Measurements from ENCODE around the gene LRRTM4. TPM values are rescaled to one million over a fixed set of nuclear protein-coding genes. Genes with fewer than 3 reads are reported as not detected.

Gene LRRTM4
- total RNA-seq, 1 donor from 2014 or later: 0.98 TPM

DNA sequence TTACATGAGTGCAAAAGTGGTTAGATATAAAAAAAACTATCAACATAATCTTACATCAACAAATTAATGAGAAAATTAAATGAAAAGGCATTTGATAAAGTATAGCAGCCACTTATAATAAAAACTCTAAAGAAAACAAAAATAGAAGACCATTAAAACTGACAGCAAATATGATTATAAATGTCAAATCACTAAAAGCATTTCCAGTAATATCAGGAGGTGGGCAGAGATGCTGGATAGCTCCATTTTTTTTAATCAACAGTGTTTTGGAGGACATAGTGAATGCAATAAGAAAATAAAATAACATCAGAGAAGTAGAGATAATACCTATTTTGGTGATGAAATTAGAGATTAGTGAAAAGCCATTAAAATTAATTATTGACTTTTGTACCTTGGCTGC lies 173.4 kb downstream of the LRRTM4 start:
- H3K4me1 ChIP-seq: no peaks in the 10 kb centered on the region
- no peak overlapping the region for H3K27ac ChIP-seq
- no peaks in the 10 kb centered on the region for H3K9me3 ChIP-seq
- H3K27me3 ChIP-seq: no peaks in the 10 kb centered on the region
- intact Hi-C loops (cut with DNase I): no loop called here
- no peaks in the 10 kb centered on the region for H3K36me3 ChIP-seq
- TF ChIP-seq POLR2AphosphoS5 (IDR thresholded peaks at IDR 0.05; ENCODE audit: insufficient read depth in 1 of 2, low read depth in 1 of 2): no peak
- TF ChIP-seq POLR2A (IDR thresholded peaks at IDR 0.05): no peak
- TF ChIP-seq, protein P1, sequence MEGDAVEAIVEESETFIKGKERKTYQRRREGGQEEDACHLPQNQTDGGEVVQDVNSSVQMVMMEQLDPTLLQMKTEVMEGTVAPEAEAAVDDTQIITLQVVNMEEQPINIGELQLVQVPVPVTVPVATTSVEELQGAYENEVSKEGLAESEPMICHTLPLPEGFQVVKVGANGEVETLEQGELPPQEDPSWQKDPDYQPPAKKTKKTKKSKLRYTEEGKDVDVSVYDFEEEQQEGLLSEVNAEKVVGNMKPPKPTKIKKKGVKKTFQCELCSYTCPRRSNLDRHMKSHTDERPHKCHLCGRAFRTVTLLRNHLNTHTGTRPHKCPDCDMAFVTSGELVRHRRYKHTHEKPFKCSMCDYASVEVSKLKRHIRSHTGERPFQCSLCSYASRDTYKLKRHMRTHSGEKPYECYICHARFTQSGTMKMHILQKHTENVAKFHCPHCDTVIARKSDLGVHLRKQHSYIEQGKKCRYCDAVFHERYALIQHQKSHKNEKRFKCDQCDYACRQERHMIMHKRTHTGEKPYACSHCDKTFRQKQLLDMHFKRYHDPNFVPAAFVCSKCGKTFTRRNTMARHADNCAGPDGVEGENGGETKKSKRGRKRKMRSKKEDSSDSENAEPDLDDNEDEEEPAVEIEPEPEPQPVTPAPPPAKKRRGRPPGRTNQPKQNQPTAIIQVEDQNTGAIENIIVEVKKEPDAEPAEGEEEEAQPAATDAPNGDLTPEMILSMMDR (IDR thresholded peaks at IDR 0.05): no peak
- no peak overlapping the region for H3K4me3 ChIP-seq
- DNase-seq (ENCODE audit: extremely low spot score in 2 of 2): no peak

DNA sequence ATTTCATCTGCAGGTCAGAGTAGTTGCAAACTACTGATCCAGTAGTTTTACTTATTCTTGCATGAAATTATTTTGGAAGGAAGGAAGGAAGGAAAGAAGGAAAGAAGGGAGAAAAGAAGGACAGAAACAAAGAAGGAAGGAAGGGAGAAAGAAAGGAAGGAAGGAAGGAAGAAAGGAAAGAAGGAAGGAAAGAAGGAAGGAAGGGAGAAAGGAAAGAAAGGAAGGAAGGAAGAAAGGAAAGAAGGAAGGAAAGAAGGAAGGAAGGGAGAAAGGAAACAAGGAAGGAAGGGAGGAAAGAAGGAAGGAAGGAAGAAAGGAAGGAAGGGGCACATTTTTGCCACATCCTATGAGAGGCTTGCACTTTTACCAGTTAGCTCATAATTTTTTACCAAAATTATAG lies 186.2 kb downstream of the LRRTM4 start:
- no peaks in the 10 kb centered on the region for H3K27me3 ChIP-seq
- TF ChIP-seq POLR2A (IDR thresholded peaks at IDR 0.05) (no peak), POLR2AphosphoS5 (IDR thresholded peaks at IDR 0.05; ENCODE audit: insufficient read depth in 1 of 2, low read depth in 1 of 2) (no peak)
- TF ChIP-seq, protein P1 (IDR thresholded peaks at IDR 0.05): no peak
- H3K36me3 ChIP-seq: no peaks in the 10 kb centered on the region
- H3K4me1 ChIP-seq: no peaks in the 10 kb centered on the region
- H3K4me3 ChIP-seq: no peak overlapping the region
- no peak for DNase-seq (ENCODE audit: extremely low spot score in 2 of 2)
- H3K9me3 ChIP-seq: no peaks in the 10 kb centered on the region
- intact Hi-C loops (cut with DNase I): no loop called here
- H3K27ac ChIP-seq: no peak overlapping the region

DNA sequence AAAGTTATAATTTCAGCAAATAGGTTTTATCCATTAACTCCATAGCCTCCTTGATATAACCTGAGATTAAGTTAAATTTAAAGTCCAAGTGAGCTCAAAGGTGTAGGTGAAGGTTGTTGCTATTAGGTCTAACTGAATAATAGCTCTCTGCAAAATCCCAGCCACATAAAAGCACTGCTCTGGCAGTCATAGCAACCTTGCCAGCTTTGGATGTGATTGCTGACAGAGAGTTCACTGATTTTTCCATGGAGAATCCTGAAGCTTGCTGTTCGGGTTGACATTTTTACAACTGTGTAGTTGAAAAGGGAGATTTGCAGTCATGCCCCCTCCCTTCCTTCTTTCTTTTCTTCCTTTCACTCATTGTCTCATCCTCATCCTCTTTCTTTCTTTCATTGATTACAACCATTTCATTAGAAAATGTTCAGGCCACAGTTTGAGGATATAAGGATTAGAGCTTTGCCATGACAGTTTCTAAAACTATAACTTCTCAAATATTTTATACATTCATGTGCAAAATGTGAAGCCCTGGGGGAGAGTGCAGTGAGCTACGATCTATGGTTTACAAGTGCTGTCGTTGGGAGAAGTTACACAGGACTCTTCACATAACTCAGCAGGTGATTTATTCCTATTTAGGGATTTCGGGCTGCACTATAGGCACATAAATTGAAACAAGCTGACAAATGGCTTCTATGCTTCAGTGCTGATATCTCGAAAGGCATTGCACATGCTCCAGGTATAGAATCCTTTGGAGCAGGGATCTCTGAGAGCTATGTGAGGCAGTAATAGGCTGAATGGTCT lies 193.8 kb downstream of the LRRTM4 start:
- intact Hi-C loops (cut with DNase I): no loop called here
- no peak overlapping the region for H3K27ac ChIP-seq
- TF ChIP-seq, protein P1 (IDR thresholded peaks at IDR 0.05): no peak
- TF ChIP-seq POLR2A (IDR thresholded peaks at IDR 0.05) (no peak), POLR2AphosphoS5 (IDR thresholded peaks at IDR 0.05; ENCODE audit: insufficient read depth in 1 of 2, low read depth in 1 of 2) (no peak)
- H3K36me3 ChIP-seq: no peaks in the 10 kb centered on the region
- H3K4me3 ChIP-seq: no peak overlapping the region
- H3K4me1 ChIP-seq: no peaks in the 10 kb centered on the region
- H3K9me3 ChIP-seq: no peaks in the 10 kb centered on the region
- H3K27me3 ChIP-seq: no peaks in the 10 kb centered on the region
- no peak for DNase-seq (ENCODE audit: extremely low spot score in 2 of 2)

DNA sequence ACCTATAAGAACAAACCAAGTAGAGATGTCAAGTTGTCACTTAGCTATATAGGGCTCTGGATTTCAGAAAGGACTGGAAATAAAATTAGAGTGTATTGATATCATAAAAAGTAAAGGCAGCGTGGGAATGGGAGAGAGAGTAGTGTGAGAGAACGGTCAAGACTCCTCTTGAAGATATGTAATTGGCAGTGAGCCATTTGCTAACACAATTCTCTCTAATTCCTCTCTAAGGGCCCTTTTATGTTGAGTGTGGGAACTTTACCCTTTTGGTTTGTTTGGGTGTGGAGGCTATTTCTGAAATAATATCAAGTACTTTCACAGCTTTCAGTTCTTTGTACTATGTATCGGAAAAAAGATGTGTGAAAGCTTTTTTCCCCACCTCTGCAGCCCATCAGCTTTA lies 196.8 kb downstream of the LRRTM4 start:
- intact Hi-C loops (cut with DNase I): no loop called here
- no peak overlapping the region for H3K4me3 ChIP-seq
- H3K27ac ChIP-seq: no peak overlapping the region
- no peaks in the 10 kb centered on the region for H3K27me3 ChIP-seq
- H3K9me3 ChIP-seq: no peaks in the 10 kb centered on the region
- no peak for DNase-seq (ENCODE audit: extremely low spot score in 2 of 2)
- no peaks in the 10 kb centered on the region for H3K4me1 ChIP-seq
- H3K36me3 ChIP-seq: no peaks in the 10 kb centered on the region
- TF ChIP-seq POLR2A (IDR thresholded peaks at IDR 0.05) (no peak), POLR2AphosphoS5 (IDR thresholded peaks at IDR 0.05; ENCODE audit: insufficient read depth in 1 of 2, low read depth in 1 of 2) (no peak)
- TF ChIP-seq, protein P1 (IDR thresholded peaks at IDR 0.05): no peak

DNA sequence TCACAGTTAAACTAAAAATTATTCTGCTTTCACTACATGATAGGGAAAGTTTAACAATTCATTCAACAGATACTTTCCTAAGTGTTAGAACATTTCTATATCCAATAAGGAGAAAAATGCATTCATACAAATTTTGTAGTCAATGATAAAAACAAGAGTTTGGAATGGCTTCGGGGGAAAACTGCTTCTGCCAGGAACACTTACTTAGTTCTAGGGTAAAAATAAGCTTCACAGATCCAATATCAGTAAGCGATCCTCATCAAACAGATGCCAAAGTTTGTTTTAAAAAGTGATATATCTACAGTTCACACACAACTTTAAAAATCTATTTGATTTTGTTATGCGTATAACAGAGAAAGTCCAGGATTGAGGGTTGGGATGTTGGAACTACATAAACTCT lies 199.7 kb downstream of the LRRTM4 start:
- no peak overlapping the region for H3K4me3 ChIP-seq
- H3K36me3 ChIP-seq: no peaks in the 10 kb centered on the region
- intact Hi-C loops (cut with DNase I): no loop called here
- TF ChIP-seq, protein P1 (IDR thresholded peaks at IDR 0.05): no peak
- no peak for TF ChIP-seq POLR2AphosphoS5 (IDR thresholded peaks at IDR 0.05; ENCODE audit: insufficient read depth in 1 of 2, low read depth in 1 of 2)
- no peak for TF ChIP-seq POLR2A (IDR thresholded peaks at IDR 0.05)
- no peaks in the 10 kb centered on the region for H3K27me3 ChIP-seq
- no peak for DNase-seq (ENCODE audit: extremely low spot score in 2 of 2)
- H3K4me1 ChIP-seq: no peaks in the 10 kb centered on the region
- H3K27ac ChIP-seq: no peak overlapping the region
- no peaks in the 10 kb centered on the region for H3K9me3 ChIP-seq

All from vagina (tissue), 2 donors.